OCI-LY7 (cell line): ENCODE data around the gene GOT1. TPM values are rescaled to one million over a fixed set of nuclear protein-coding genes. Genes with fewer than 3 reads are reported as not detected.

Experiments
- BruUV-seq: library from RNA; stranded (reverse); fragments of 400-500 nt; replicated peaks from 2 replicates; lab custom pipeline; 2021; lab: Mats Ljungman, UMichigan
- CTCF ChIA-PET: fragments of 300-600 bp; sonication (Branson Sonifier 250); formaldehyde crosslinking; loops from one replicate; lab custom pipeline; 2022; ENCODE audit warnings: antibody characterized with exemption; ENCODE audit not compliant: unreplicated experiment; lab: Charles Lee
- POLR2A ChIA-PET: fragments of 300-600 bp; sonication (Branson Sonifier 250); formaldehyde crosslinking; loops from one replicate; lab custom pipeline; 2022; ENCODE audit warnings: antibody characterized with exemption; lab: Charles Lee
- DNase-seq: peaks from one replicate; pipeline ENCODE4 v3.0.0-alpha.2; 2015; ENCODE audit warnings: low spot score
- H2AFZ ChIP-seq: fragments of 200-600 bp; sonication (generic), shearing (Covaris generic); 2 replicates; pipeline ENCODE4 v1.6.1; 2014; ENCODE audit warnings: mild to moderate bottlenecking, antibody characterized with exemption, low read length, moderate library complexity
- H3K27ac ChIP-seq: fragments of 200-600 bp; sonication (generic); 2 replicates; pipeline ENCODE4 v1.5.1; 2014; ENCODE audit warnings: mixed run types, low read depth, mild to moderate bottlenecking, moderate library complexity, low read length, inconsistent platforms; ENCODE audit not compliant: poor library complexity, severe bottlenecking
- H3K36me3 ChIP-seq: fragments of 200-600 bp; sonication (generic); 2 replicates; pipeline ENCODE4 v1.6.1; 2014; ENCODE audit warnings: mild to moderate bottlenecking, antibody characterized with exemption, low read length, moderate library complexity, mixed read lengths; ENCODE audit not compliant: insufficient read depth
- H3K4me1 ChIP-seq: fragments of 200-600 bp; sonication (generic); 2 replicates; pipeline ENCODE4 v1.5.1; 2014; ENCODE audit warnings: mild to moderate bottlenecking, low read length; ENCODE audit not compliant: insufficient read depth, poor library complexity, severe bottlenecking
- H3K4me2 ChIP-seq: fragments of 200-600 bp; sonication (generic); 2 replicates; pipeline ENCODE4 v1.6.1; 2014; ENCODE audit warnings: mild to moderate bottlenecking, low read length
- H3K4me3 ChIP-seq: fragments of 200-600 bp; sonication (generic); 2 replicates; pipeline ENCODE4 v1.5.1; 2014; ENCODE audit warnings: mild to moderate bottlenecking, low read depth, low read length; ENCODE audit not compliant: poor library complexity, severe bottlenecking
- H3K79me2 ChIP-seq: fragments of 200-600 bp; sonication (generic); 2 replicates; pipeline ENCODE4 v1.6.1; 2016; ENCODE audit warnings: low read depth, mild to moderate bottlenecking, low read length, moderate library complexity, mixed read lengths; ENCODE audit not compliant: insufficient read depth
- H3K9me2 ChIP-seq: fragments of 200-600 bp; sonication (generic); 2 replicates; pipeline ENCODE4 v1.6.1; 2016; ENCODE audit warnings: mild to moderate bottlenecking, low read length, mixed read lengths; ENCODE audit not compliant: insufficient read depth
- H3K9me3 ChIP-seq: fragments of 200-600 bp; sonication (generic); 2 replicates; pipeline ENCODE4 v1.6.1; 2014; ENCODE audit warnings: mild to moderate bottlenecking, mixed run types, low read length, mixed read lengths
- H4K20me1 ChIP-seq: fragments of 200-600 bp; sonication (generic); 2 replicates; pipeline ENCODE4 v1.6.1; 2014; ENCODE audit warnings: mild to moderate bottlenecking, antibody characterized with exemption, low read length, moderate library complexity, mixed read lengths; ENCODE audit not compliant: insufficient read depth
- EZH2phosphoT487 ChIP-seq: fragments of 200-600 bp; sonication (generic); IDR thresholded peaks from 2 replicates; pipeline ENCODE4 v1.6.1; 2018; ENCODE audit warnings: low read depth, borderline replicate concordance, mild to moderate bottlenecking, mixed run types, antibody characterized with exemption, low read length, moderate library complexity, mixed read lengths
- intact Hi-C: fragments of 100-400 bp; cut with micrococcal nuclease; formaldehyde crosslinking; loops from one replicate; pipeline ENCODE4 v1.10.0; 2022; ENCODE audit not compliant: unreplicated experiment
- total RNA-seq, 2 experiments: library from RNA; depleted of rRNA in 1 of 2; stranded (reverse); fragments of >200 nt in 1 of 2; shearing (Covaris generic) in 1 of 2; gene quantifications; 2 replicates each; pipeline ENCODE4 v1.2.3, GENCODE V29; 2014 to 2022
- TF ChIP-seq, protein P1 (sequence below): fragments of 200-600 bp; sonication (generic); conservative IDR thresholded peaks from 2 replicates; pipeline ENCODE4 v1.5.1; 2014; ENCODE audit warnings: mild to moderate bottlenecking, antibody characterized with exemption, low read length, moderate library complexity, mixed read lengths

GOT1 gene
- total RNA-seq, 2 experiments from 2014 or later: 26.4 to 50.4 TPM

- Histone ChIP-seq H3K4me2 (no peak overlapping the region), H3K4me1 (no peaks in the 10 kb centered on the region), H3K27ac (no peak overlapping the region), H3K36me3 (no peaks in the 10 kb centered on the region), H3K4me3 (no peak overlapping the region), H3K79me2 (no peaks in the 10 kb centered on the region), H4K20me1 (no peaks in the 10 kb centered on the region), H2AFZ (no peak overlapping the region), H3K9me2 (no peaks in the 10 kb centered on the region), H3K9me3 (no peaks in the 10 kb centered on the region)
- ChIA-PET CTCF (no interaction called here), POLR2A (no interaction called here)
- no TSS peak for BruUV-seq
- TF ChIP-seq EZH2phosphoT487: no peak
- TF ChIP-seq, protein P1, sequence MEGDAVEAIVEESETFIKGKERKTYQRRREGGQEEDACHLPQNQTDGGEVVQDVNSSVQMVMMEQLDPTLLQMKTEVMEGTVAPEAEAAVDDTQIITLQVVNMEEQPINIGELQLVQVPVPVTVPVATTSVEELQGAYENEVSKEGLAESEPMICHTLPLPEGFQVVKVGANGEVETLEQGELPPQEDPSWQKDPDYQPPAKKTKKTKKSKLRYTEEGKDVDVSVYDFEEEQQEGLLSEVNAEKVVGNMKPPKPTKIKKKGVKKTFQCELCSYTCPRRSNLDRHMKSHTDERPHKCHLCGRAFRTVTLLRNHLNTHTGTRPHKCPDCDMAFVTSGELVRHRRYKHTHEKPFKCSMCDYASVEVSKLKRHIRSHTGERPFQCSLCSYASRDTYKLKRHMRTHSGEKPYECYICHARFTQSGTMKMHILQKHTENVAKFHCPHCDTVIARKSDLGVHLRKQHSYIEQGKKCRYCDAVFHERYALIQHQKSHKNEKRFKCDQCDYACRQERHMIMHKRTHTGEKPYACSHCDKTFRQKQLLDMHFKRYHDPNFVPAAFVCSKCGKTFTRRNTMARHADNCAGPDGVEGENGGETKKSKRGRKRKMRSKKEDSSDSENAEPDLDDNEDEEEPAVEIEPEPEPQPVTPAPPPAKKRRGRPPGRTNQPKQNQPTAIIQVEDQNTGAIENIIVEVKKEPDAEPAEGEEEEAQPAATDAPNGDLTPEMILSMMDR: no peak
- intact Hi-C loops: no loop called here
- DNase-seq: no peak
Observed at GRCh38 chr10:99368646-99369045, 61.8 kb downstream of the GOT1 start.

GRCh38 chr10:99366666-99367065, 63.8 kb downstream of the GOT1 start:
- no TSS peak for BruUV-seq
- H3K9me2 ChIP-seq: no peaks in the 10 kb centered on the region
- POLR2A ChIA-PET: interaction anchor here (0.7 kb wide), 2 partner anchors 45 to 434 kb away, joined by 4 read pairs; no protein-coding TSS in a partner anchor

DNA sequence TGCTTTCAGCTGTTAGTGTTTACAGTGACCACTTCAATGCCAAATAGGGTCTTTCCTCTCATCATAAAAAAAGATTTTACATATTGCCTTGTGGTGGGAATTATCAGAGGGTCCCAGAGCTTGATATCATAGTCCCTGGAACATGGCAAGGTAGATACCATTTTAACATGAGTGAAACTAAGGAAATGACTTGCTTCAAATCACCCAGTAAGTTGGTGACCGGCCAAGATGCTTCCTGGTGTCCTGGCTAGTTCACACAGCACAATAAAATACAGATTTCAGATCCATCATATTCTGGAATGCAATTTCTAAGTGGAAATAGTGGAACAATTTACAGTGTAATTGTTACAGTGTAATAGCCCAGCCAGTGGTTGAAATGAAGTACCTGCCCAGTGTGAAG, 64.7 kb downstream of the GOT1 start:
- H3K9me3 ChIP-seq: no peaks in the 10 kb centered on the region
- intact Hi-C loops: no loop called here
- H3K36me3 ChIP-seq: no peaks in the 10 kb centered on the region
- TF ChIP-seq EZH2phosphoT487: no peak
- TF ChIP-seq, protein P1: no peak
- no TSS peak for BruUV-seq
- no peaks in the 10 kb centered on the region for H3K9me2 ChIP-seq
- H3K4me3 ChIP-seq: no peak overlapping the region
- no peak overlapping the region for H3K4me2 ChIP-seq
- ChIA-PET CTCF (no interaction called here), POLR2A (no interaction called here)
- H3K79me2 ChIP-seq: no peaks in the 10 kb centered on the region
- H3K27ac ChIP-seq: no peak overlapping the region
- no peaks in the 10 kb centered on the region for H3K4me1 ChIP-seq
- H4K20me1 ChIP-seq: no peaks in the 10 kb centered on the region
- no peak overlapping the region for H2AFZ ChIP-seq
- no peak for DNase-seq

More at GRCh38 chr10:99366666-99367065, 63.8 kb downstream of the GOT1 start:
- no peak overlapping the region for H3K4me2 ChIP-seq
- intact Hi-C loops: no loop called here
- CTCF ChIA-PET: no interaction called here
- TF ChIP-seq, protein P1: no peak
- H3K79me2 ChIP-seq: no peaks in the 10 kb centered on the region
- no peak overlapping the region for H2AFZ ChIP-seq
- H3K4me1 ChIP-seq: no peaks in the 10 kb centered on the region
- no peaks in the 10 kb centered on the region for H3K9me3 ChIP-seq
- H3K4me3 ChIP-seq: no peak overlapping the region
- H3K27ac ChIP-seq: no peak overlapping the region
- no peak for DNase-seq
- no peaks in the 10 kb centered on the region for H4K20me1 ChIP-seq
- H3K36me3 ChIP-seq: no peaks in the 10 kb centered on the region
